Neural crest cell (in vitro differentiated cells): ENCODE measurements around the gene CCNY. TPM values are rescaled to one million over a fixed set of nuclear protein-coding genes. Genes with fewer than 3 reads are reported as not detected.

Experiments used
- DNase-seq: peaks from one replicate; pipeline ENCODE4 v3.0.0; 2021; ENCODE audit warnings: low read depth, mixed read lengths, low spot score
- H3K27ac Mint-ChIP-seq: one replicate; pipeline ENCODE4 v1.8.0; 2021; ENCODE audit warnings: mild to moderate bottlenecking, mixed read lengths; ENCODE audit not compliant: unreplicated experiment
- H3K27me3 Mint-ChIP-seq: 2 replicates; pipeline ENCODE4 v1.8.0; 2021; ENCODE audit warnings: low read depth, mild to moderate bottlenecking, mixed read lengths
- H3K36me3 Mint-ChIP-seq: 2 replicates; pipeline ENCODE4 v1.8.0; 2021; ENCODE audit warnings: low read depth, mild to moderate bottlenecking, mixed read lengths
- H3K4me1 Mint-ChIP-seq: 2 replicates; pipeline ENCODE4 v1.8.0; 2021; ENCODE audit warnings: mixed read lengths
- H3K4me3 Mint-ChIP-seq: one replicate; pipeline ENCODE4 v1.8.0; 2021; ENCODE audit warnings: mild to moderate bottlenecking, mixed read lengths
- H3K9me3 Mint-ChIP-seq: 2 replicates; pipeline ENCODE4 v1.8.0; 2021; ENCODE audit warnings: mixed read lengths
- CTCF ChIP-seq: fragments of 200-600 bp; sonication (generic); conservative IDR thresholded peaks from 2 replicates; pipeline ENCODE4 v1.5.0; 2021; ENCODE audit warnings: antibody characterized with exemption, mild to moderate bottlenecking
- total RNA-seq: library from RNA; stranded (reverse); gene quantifications from 2 replicates; pipeline ENCODE4 v1.2.1, GENCODE V29; 2021

Gene CCNY
- total RNA-seq, 1 donor from 2014 or later: 57.0 TPM

- Mint-ChIP-seq H3K4me3 (no peak overlapping the region), H3K36me3 (peaks cover 8% of the 10 kb centered on the region), H3K27me3 (no peaks in the 10 kb centered on the region), H3K9me3 (no peaks in the 10 kb centered on the region), H3K27ac (peak overlapping the region; percentile 15), H3K4me1 (peaks cover 33% of the 10 kb centered on the region)
- TF ChIP-seq CTCF: no peak
- DNase-seq: no peak
Observed at GRCh38 chr10:35371731-35372130, 35.4 kb downstream of the CCNY start.

DNA sequence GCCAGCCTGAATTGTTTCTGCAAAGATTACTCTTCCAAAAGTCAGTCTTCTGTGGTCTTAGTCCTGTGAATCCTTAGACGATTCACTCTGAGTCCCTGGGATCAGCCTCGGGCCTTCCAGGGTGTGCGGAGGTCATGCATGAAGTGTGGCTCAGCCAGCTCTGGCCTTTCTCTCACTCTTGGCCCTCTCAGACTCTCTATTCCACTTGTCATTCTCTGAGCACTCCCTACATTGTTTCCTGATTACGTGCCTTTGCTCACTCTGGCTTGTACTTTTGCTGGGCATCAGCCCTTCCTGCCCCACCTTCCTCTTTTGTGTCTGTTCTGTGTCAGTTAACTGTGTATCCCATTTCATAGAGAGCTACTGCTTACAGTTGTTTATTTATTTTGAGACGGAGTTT is 36.0 kb downstream of the CCNY start:
- TF ChIP-seq CTCF: no peak
- Mint-ChIP-seq H3K4me3 (no peak overlapping the region), H3K36me3 (peaks cover 8% of the 10 kb centered on the region), H3K9me3 (no peaks in the 10 kb centered on the region), H3K27me3 (no peaks in the 10 kb centered on the region), H3K27ac (no peak overlapping the region), H3K4me1 (peaks cover 33% of the 10 kb centered on the region)
- DNase-seq: no peak

GRCh38 chr10:35375091-35375765 is 38.9 kb downstream of the CCNY start:
- peak; percentile 18 for TF ChIP-seq CTCF
- Mint-ChIP-seq H3K27ac (peak overlapping the region; percentile 76), H3K4me3 (no peak overlapping the region), H3K9me3 (no peaks in the 10 kb centered on the region), H3K36me3 (peaks cover 8% of the 10 kb centered on the region), H3K4me1 (peaks cover 47% of the 10 kb centered on the region), H3K27me3 (no peaks in the 10 kb centered on the region)
- DNase-seq: no peak

DNA sequence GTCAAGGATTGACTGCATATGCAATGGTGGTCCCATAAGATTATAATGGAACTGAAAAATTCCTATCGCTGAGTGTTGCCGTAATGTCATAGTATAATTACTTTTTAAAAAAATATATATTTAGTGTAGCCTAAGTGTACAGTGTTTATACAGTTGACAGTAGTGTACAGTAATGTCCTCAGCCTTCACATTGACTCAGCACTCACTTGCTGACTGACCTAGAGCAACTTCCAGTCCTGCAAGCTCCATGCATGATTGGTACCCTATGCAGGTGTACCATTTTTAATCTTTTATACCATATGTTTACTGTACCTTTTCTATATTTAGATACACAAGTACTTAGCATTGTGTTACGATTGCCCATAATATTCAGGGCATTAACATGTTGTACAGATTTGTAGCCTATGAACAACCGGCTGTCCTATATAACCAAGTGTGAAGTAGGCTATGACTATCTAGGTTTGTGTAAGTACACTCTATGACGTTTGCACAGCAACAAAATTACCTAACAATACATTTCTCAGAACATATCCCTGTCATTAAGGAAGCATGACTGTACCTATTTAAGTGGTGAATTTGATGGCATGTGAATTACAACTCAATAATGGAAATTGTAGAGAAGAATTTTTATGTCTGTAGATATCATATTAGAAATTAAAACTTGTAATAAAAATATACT is 40.9 kb downstream of the CCNY start:
- H3K27me3 Mint-ChIP-seq: no peaks in the 10 kb centered on the region
- no peaks in the 10 kb centered on the region for H3K9me3 Mint-ChIP-seq
- H3K36me3 Mint-ChIP-seq: peaks cover 8% of the 10 kb centered on the region
- no peak overlapping the region for H3K4me3 Mint-ChIP-seq
- peaks cover 46% of the 10 kb centered on the region for H3K4me1 Mint-ChIP-seq
- H3K27ac Mint-ChIP-seq: no peak overlapping the region
- no peak for TF ChIP-seq CTCF
- no peak for DNase-seq

GRCh38 chr10:35378541-35379210 is 42.4 kb downstream of the CCNY start:
- Mint-ChIP-seq H3K9me3 (no peaks in the 10 kb centered on the region), H3K4me1 (peaks cover 36% of the 10 kb centered on the region), H3K27ac (peak overlapping the region; percentile 58), H3K36me3 (peaks cover 8% of the 10 kb centered on the region), H3K4me3 (no peak overlapping the region), H3K27me3 (no peaks in the 10 kb centered on the region)
- no peak for DNase-seq
- TF ChIP-seq CTCF: no peak
